Fibroblast of the aortic adventitia (primary cell): ENCODE results near the gene RTN4R. TPM values are rescaled to one million over a fixed set of nuclear protein-coding genes. Genes with fewer than 3 reads are reported as not detected.

ENCODE experiments used
- DNase-seq: peaks from one replicate; pipeline ENCODE4 v3.0.0-alpha.2; 2010; ENCODE audit warnings: low read depth
- H3K4me3 ChIP-seq: 2 replicates; pipeline ENCODE4 v1.5.1; 2011; ENCODE audit warnings: low read depth, mild to moderate bottlenecking, control low read depth, low read length, moderate library complexity
- total RNA-seq: library from RNA; depleted of rRNA; stranded (reverse); fragments of >200 nt; gene quantifications from 2 replicates; pipeline ENCODE4 v1.2.3, GENCODE V29; 2012; ENCODE audit warnings: low replicate concordance
- TF ChIP-seq, protein P1 (sequence below): IDR thresholded peaks from 2 replicates; pipeline ENCODE4 v1.5.1; 2011; ENCODE audit warnings: mild to moderate bottlenecking, low read length, control low read depth, inconsistent platforms; ENCODE audit not compliant: insufficient read depth

The RTN4R gene
- total RNA-seq, 1 donor: 0.09 TPM

DNA sequence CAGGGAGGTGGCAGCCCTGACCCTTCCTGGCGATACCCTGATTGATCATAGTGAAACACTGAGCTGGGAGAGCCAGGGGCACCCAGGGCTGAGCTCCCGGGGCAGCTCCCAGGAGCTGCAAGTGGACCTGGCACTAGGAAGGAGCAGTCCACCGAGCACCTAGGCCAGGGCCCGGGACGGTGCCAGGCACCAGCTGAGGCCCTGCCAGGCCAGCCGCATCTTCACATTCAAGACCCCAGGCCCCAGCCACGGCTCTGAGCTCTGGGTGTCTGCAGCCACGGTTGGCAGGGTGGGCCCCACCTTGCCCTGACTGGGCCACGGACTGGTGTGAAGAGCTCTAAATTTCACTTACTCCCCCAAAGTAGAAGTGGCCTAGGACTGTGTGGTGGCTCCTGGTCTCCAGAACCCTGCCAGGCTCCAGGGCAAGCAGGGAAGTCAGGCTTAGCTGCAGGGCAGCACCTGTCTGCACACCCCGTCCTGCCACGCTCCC lies 58.3 kb downstream of the RTN4R start:
- TF ChIP-seq, protein P1, sequence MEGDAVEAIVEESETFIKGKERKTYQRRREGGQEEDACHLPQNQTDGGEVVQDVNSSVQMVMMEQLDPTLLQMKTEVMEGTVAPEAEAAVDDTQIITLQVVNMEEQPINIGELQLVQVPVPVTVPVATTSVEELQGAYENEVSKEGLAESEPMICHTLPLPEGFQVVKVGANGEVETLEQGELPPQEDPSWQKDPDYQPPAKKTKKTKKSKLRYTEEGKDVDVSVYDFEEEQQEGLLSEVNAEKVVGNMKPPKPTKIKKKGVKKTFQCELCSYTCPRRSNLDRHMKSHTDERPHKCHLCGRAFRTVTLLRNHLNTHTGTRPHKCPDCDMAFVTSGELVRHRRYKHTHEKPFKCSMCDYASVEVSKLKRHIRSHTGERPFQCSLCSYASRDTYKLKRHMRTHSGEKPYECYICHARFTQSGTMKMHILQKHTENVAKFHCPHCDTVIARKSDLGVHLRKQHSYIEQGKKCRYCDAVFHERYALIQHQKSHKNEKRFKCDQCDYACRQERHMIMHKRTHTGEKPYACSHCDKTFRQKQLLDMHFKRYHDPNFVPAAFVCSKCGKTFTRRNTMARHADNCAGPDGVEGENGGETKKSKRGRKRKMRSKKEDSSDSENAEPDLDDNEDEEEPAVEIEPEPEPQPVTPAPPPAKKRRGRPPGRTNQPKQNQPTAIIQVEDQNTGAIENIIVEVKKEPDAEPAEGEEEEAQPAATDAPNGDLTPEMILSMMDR: no peak
- DNase-seq: no peak
- no peak overlapping the region for H3K4me3 ChIP-seq

DNA sequence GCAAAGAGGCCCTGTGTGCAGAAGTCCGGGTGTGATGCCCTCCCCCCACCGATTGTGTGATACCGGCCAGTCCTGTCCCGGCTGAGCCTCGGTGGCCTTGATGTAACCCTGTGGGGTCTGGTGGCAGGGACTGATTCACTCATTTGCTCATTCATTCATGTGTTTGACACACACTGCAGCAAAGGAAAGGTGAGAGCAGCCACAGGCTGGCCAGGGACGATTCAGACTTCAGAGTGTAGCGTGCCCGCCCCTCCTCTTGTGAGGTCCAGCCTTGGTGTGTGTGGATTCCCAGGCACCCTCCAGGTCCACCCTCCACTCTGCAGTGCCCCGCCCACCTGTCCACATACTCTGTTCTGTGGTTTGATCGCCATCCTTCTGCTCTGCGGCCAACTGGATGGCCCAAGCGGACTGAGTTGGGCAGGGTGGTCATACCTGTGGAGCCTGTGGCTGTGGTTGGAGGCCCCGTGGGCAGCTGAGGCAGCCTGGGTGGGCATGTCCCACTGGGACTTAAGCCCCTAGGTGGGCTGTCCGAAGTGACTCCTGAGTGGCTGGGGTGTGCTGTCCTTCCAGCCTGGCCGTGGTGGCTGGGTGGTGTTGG lies 59.3 kb downstream of the RTN4R start:
- no peak overlapping the region for H3K4me3 ChIP-seq
- TF ChIP-seq, protein P1: no peak
- no peak for DNase-seq

DNA sequence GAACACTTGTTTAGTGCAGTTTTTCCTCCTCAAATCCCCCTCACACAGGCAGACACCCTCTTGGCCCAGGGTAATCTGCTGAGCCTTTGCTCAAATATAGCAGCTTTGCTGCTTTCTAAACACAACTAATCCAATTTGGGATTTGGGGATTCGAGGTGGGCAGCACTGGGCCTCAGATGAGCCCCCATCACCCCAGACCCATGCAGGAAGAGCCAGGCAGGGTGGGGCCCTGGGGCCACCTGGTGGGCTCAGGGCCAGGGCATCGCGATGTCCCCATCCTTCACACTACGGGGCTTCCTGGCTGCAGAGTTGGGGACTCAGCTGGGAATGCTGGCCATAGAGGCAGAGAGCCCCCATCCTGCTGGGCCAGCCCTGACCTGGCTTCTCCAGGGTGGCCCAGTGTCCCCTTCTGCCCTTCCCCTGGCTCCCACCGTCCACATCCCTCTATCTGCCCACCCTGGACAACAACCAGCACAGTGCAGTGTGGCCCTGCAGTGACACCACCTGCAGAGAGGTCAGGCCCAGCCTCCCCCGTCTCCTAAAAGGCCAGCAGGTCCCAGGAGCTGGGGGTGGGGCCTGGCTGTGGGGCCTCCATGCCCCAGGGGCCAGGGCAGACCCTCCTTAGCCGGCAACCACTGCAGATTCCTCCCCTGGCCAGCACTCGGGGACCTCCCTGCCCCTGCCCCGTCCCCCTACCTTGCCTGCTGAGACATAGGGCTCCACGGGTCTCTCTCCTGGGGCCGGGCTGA lies 60.7 kb downstream of the RTN4R start:
- no peak for DNase-seq
- H3K4me3 ChIP-seq: peak overlapping the region; percentile 80

DNA sequence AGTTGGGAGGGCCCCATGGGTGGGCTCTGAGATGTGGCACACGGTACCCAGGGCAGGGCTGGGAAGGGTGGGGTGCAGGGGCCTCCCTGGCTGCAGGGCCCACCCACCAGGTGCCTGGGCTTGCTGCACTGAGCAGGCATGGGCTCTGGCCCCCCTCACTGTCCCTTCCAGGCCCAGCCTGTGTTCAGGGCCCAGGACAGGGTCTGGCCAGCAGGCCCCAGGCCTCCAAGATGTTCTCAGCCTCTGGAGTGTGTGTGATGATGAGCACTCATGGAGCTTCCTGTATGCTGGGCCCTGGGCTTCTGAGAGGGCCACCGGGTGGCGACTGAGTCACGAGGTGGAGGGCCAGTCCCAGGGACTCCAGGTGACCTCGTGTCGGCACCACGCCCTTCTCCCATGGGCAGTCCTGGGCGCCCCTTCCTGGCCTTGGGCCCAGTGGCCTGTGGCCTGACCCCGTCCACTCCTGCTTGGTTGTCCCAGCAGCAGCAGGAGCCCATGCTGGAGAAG lies 61.4 kb downstream of the RTN4R start:
- TF ChIP-seq, protein P1: no peak
- peak; percentile 18 for DNase-seq
- H3K4me3 ChIP-seq: peak overlapping the region; percentile 80

More for the DNA sequence above, 60.7 kb downstream of the RTN4R start:
- TF ChIP-seq, protein P1: no peak

DNA sequence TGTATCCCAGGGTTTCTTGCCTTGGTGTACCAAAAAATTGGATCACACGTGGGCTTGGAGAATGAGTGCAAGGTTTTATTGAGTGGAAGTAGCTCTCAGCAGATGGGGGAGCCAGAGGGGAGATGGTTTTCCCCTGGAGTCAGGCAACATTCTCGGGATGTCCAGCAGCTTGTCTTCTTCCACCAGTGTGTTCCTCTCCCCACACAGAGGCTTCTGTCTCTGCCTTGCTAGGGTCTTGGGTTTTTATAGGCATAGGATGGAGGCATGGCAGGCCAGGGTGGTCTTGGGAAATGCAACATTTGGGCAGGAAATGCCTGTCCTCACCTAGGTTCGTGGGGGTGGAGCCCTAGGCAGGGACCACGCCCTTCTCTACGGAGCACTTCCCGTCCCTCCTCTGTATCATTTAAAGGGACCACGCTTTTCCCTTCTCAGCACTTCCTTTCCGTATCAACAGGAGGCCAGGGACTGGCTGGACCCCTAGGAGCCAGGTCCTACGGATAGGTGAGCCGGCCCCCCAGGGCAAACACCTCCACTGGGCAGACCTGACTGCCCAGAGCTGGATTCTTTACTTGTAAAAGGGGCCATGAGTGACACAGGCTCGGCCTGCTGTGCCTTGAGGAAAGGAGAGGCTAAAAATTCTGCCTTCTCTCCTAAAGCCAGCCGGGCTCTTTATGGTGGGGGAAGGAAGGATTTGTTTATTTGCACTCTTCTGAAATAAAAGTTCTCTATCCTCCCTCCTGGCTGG lies 62.0 kb downstream of the RTN4R start:
- DNase-seq: peak; percentile 75
- TF ChIP-seq, protein P1: peak; percentile 45
- H3K4me3 ChIP-seq: peak overlapping the region; percentile 80

DNA sequence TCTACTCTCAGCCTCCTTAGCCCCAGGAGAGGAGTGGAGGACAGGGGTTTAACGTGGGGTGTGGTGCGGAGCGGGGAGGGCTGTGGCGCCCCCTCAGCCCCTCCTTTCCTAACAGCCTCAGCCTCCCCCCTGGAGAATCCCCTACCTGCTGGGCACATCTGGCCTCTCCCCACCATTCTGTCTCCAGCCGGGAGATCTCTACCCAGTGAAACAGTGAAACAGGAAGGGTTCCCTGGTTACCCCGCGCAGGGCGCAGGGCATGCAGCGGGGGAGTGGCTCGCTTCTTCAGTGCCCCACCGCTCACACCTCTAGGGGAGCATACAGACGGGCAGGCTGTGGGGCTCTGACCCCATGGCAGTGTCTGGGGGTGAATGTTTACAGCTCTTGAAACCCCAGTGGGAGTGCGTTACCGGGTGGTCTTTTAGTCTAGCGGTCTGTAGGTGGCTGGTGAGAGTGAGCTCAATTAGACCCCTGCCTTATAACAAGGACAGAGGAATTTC lies 62.6 kb downstream of the RTN4R start:
- no peak overlapping the region for H3K4me3 ChIP-seq
- no peak for DNase-seq
- TF ChIP-seq, protein P1: no peak
